HuH-7 (cell line): ENCODE data around the gene TFAM.

ENCODE experiments used
- DNase-seq: peaks from one replicate; pipeline ENCODE4 v3.0.0; 2011; ENCODE audit warnings: low spot score

Gene TFAM

DNA sequence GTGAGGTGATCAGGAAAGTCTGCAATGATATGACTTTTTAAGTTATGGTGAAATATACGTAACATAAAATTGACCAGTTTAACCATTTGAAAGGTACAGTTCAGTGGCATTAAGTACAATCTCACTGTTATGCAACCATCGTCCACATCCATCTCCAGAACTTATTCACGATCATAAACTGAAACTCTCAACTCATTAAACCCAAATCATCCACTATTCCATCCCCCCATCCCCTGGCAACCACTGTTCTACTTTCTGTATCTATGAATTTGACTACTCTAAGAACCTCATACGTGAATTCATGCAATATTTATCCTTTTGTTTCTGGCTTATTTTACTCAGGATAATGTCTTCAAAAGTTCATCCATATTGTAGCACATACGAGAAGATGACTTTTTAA, 48.4 kb downstream of the TFAM start:
- DNase-seq: no peak

DNA sequence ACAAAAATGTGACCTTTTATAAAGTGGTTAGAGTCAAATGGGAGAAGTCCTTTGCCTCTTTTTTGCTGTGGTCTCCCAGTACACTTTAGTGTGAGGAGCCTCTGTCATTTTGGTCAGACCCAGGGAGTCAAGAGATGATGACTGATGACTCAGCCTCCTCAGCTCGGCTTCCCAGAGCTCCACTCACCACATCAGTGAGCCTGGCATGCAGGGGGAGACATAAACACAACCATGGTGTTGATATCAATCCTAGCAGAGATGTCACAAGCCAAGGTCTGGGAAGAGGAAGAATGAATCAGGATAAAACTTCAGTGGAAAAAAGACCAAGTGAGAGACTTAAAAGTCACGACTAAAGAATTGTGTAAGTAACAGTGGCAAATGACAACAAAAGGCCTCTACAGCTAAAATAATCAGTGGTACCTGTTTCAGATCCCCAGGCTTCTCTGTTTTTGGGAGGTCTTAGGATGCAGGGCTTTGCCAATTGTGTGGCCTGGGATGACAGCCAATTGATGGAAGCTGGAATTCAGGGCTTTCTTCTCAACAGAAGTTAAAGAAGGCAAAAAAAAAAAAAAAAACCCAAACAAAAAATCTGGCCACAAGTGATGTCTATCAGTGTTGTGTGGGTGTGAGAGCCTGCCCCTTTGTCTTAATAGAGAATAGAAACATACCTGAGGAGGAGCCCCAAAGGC, 50.2 kb downstream of the TFAM start:
- no peak for DNase-seq

DNA sequence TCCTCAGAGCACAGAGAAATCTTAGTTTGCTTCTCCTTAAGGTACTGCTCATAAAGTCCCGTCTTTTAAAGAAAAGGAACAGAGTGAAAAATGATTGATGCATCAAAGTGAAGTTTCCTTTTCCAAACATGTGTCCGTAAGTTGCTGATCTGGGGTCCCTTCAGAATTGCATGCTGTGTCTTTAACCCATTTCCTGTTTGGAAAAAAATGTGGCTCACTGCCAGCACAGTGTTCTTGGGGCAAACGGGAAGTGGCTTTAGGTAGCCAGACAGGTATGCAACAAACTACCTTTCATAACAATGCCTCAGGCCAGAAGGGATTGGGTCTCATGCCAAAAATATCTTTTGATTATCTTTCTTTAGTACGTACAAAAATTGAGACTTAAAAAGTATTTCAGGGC, 50.9 kb downstream of the TFAM start:
- DNase-seq: no peak

DNA sequence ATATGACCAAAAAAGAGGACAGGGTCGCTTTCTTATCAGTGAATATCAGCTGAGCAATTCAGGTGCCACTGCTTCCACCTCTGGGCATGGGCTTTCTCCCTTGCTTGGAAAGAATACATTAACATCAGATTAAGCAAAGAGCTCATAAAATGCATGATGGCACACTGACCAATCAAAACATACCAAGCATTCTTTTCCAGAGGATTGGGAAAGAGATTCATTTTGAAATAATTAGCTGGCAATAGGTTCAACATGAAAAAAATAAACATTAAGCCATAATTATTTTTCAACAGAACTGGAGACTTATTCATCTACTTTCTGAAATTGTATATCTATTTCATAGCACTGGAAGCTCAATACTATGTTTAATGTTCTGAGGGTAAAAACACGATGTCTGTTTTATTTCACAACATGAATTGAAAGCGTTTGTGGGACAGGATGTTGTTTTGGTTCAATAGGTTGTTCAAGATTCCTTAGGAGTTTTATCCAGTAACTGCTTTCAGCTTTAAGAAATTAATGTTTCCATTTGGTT, 53.2 kb downstream of the TFAM start:
- DNase-seq: no peak

DNA sequence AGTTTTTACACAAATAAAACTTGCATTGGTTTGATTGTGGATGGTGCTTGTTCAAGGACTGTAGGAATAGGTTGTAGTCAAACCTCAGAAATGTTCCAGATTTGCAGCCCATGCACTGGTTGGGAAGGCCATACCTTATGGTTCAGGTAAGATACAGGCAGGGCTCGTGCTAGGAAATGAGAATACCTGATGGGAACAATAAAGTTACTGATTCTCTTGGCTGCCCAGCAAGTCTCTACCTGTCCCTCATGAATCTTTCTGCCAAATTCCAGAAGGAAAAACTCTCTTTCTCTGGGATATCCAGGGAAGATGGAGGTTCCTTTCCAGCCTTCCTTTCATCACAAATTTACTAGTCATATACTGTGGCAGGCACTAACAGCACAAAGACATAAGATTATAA, 53.8 kb downstream of the TFAM start:
- no peak for DNase-seq

DNA sequence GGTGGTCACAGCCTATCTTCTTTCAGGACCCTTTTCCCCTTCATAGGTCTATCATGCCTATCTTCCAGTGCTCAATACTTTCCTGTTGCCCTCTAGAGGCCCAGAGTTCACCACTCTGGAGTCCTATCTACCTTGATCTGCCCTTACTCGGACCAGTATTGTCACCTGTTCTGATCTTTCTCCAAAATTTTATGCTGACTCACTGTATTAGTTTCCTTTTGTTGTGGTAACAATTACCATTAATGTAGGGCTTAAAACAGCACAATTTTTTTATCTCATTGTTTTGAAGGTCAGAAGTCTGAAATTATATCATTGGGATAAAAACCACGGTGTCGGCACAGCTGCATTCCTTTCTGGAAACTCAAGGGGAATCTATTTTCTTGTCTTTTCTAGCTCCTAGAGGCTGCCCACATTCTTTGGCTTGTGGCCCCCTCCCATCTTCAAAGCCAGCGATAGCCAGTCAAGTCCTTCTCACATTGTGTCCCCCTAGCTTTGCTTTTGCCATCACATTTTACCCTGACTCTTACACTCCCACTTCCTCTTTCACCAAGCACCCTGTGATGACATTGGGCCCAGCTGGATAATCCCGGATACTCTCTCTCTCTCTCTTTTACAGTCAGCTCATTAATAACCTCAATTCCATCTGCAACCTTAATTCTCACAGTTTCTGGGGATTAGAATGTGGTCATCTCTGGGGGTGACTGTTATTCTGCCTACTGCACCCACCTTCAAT, 54.6 kb downstream of the TFAM start:
- no peak for DNase-seq

DNA sequence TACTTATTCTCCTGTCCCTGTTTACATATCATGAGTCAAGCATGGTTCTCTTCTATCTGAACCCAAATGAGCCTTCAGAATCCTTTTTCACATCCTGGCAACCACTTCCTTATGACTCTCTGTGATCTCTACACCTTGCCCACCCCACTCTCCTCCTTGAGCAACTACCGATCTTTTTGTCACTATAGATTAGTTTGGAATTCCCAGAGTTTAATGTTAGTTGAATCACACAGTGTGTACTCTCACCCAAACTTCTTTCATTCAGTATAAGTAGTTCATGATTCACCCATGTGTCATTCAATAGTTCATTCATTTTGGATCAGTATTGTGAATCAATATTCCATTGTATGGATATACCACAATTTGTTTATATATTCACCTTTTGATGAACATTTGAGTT, 55.3 kb downstream of the TFAM start:
- no peak for DNase-seq

DNA sequence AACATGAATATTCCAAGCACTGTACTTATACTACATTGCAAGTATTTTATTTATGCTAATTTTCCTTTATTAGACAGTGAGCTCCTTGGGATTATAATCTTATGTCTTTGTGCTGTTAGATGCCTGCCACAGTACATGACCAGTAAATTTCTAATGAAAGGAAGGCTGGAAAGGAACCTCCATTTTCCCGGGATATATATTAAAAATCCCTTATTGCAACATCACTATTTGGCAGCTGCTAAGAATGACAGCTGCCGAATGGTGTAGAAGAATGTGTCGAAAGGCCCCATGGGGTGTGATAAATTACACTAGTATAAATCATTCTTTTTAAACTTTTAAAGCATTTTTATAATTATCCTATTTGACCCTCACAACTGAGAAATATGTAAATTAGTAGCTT, 59.1 kb downstream of the TFAM start:
- DNase-seq: no peak

DNA sequence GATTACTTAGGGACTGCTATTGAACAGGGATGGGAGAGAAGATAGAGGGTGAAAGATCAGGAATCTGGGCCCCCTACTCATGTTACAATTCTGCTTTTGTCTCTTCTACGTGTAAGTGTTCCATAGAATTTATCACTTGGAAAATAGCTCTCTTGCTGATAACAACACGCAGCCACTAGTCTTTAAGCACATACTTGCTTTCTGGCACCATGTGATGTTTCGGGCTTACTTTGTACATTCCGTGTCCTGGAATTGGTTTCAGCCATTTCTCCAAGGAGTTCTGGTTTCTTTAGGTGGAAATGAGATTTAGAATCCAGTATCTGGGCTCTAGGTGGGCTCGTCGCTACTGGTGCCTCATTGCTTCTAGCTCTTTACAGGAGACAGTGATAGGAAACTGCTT, 59.7 kb downstream of the TFAM start:
- no peak for DNase-seq

DNA sequence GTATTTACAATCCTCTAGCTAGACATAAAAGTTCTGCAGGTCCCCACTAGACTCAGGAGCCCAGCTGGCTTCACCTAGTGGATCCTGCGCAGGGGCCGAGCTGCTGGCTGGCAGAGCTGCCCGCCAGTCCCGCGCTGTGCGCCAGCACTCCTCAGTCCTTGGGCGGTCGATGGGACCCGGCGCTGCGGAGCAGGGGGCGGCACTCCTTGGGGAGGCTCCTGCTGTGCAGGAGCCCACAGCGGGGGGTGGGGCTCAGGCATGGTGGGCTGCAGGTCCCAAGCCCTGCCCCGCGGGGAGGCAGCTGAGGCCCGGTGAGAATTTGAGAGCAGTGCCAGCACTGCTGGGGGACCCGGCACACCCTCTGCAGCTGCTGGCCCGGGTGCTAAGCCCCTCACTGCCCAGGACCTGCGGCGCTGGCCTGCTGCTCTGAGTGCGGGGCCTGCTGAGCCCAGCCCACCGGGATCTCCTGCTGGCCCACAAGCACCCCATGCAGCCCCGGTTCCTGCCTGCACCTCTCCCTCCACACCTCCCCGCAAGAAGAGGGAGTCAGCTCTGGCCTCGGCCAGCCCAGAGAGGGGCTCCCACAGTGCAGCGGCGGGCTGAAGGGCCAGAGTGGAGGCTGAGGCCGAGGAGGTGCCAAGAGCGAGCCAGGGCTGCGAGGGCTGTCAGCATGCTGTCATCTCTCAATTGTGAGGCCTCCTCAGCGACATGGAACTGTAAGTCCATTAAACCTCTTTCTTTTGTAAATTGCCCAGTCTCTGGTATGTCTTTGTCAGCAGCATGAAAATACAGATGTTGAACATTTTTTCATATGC, 63.1 kb downstream of the TFAM start:
- DNase-seq: no peak
